Fibroblast of gingiva (primary cell): Measurements from ENCODE around the gene ALKBH3.
A peak's percentile ranks its signal among the peaks of the same experiment; 100 is the strongest.

Experiments
- DNase-seq: peaks from one replicate; pipeline ENCODE4 v3.0.0-alpha.2; 2011; ENCODE audit warnings: low read depth

The ALKBH3 gene

DNA sequence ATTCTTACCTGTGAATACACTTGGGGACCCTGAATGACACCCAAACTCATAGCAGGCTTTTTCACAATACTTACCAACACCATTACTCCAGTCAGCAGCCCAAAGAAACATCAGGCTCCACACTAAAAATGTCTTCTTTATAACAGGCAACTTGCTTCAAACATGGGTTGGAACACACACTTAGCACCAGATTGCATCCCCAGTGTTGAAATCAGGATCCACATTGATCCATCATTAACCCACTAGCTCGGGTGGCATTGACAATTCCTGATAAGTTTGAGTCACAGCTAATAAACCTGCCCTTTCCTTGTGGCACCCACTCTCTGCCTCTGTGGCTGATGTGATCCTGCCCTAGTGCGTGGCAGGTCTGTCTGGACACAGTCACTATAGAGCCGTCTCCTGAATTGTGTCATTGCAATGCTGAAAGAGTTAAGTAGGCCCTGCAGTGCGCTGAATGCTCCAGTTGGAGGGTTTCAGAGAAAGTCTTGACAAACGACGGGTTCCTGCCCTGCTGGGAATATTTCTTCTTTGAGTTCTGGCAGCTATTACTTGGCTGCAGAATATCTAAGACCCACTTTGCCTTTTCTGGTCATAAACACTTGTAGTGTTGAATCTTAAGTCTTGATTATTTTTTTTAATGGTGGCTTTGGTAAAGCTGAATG lies 42.2 kb downstream of the ALKBH3 start:
- no peak for DNase-seq

GRCh38 chr11:43923406-43924111 lies 42.9 kb downstream of the ALKBH3 start:
- DNase-seq: peak; percentile 39

DNA sequence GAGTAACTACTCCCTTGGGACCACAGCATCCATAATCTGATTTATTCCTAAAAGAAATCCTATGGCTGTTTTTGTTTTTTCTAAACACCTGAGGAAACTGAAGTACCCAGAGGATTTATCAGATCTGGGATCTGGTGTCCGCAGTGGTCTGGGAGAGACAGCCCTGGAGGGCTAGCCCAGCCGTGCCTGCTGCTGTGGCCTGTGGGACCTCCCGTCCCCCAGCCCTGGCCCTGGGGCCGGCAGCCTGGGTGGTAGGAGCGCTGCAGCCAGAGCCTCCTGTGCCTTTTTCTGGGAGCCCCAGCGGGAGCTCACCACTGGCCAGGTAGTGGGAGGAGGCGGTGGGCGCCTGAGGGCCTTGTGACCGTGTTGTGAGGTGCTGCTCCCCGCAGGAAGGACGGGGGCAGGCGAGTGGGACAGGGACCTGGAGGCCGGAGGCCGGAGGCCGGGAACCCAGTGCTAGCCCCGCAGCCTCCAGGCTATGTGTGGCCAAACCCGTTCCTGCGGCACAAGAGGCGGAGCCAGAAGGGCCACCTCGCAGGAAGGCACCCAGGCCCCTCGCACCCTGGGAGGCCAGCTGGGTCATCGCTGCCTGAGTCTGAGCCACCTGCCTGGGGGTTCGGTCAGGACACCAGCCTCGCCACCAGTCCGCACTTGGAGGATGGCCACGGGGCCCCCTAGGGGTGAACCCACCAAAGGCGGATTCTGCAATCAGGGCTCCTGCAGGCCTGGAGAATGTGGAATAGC lies 43.7 kb downstream of the ALKBH3 start:
- DNase-seq: no peak

DNA sequence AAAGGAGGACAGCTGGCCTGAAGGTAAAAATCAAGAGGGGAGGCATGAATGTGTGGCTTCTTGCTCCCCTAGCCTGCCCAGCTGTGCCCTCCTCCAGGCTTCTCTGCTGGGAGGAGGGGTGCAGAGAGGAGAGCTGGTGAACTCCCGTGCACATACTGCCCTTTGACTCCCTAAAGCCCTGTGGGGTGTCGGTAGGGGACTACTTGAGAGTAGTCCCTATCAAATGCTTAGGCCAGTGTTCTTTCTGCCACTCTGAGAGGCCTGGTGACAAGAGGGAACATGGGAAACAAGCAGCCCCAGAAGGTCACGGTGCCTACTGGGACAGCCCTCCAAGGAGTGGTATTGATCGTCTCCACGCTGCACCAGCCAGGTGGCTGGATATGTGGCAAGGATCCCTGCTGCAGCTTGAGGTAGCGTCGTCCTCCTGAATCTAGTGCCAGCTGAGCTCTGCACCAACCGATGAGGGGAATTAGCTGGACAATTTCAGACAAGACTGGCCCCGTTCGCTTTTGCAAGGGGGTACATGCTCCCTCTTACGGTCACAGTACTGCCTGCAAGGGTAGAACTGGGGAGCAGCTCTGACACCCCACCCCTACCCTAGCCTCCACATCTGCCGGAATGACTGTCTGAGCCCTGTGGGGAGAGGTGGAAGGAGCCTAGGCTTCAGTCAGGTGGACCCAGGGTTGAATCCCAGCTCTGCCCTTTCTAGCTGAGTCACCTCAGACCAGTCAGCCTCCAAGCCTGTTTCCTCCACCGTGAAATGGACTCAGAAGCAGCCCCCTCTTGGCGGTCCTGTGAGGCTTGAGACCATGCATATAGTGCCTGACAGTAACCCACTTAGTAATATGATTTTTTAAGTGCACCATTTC lies 44.7 kb downstream of the ALKBH3 start:
- no peak for DNase-seq

DNA sequence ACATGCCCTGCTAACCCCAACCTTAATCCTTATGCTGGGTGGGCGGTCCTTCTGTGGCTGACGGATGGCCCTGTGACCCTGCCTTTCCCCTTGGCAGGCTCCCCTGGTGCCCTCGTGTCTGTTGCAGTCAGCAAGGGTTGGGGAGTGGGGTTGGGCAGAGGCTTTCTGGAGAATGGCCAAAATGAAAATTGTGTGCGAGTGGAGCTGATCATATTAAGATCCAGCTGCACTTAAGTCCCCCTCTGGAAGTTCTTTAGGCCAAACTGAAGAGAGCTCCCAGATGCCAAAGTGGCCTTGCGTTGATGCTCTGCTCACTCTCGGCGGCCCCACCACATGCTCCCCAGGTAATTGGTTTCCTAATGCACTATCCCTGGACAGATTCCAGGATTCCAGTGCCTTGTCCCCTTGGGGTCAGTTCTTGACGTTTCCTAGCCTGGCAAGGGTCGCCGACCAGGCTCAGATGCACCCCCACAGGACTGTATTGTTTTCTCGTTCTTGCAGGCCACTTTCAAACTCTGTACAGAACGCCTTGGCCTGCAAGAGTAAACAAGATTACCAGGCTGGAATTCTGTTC lies 45.4 kb downstream of the ALKBH3 start:
- DNase-seq: no peak

DNA sequence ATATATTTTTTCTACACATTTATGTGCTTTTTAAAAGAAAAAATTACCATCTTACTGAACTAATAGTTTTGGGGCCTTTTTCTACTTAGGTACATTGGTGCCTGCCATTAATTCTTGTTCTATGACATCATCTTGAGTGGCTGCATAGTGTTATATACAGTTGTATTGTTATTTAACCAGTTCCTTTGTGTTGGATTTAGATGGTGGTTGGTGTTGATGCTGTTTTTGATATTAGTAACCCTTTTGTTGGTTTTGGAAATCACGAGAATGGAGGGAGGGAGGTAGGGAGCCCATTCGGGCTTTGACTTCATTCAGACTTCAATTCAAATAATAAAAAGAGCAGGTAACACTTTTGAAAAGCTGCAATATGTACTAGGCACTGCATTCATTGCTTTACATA lies 46.4 kb downstream of the ALKBH3 start:
- DNase-seq: no peak

- DNase-seq: no peak
Observed at GRCh38 chr11:43927925-43928707, 47.5 kb downstream of the ALKBH3 start.

DNA sequence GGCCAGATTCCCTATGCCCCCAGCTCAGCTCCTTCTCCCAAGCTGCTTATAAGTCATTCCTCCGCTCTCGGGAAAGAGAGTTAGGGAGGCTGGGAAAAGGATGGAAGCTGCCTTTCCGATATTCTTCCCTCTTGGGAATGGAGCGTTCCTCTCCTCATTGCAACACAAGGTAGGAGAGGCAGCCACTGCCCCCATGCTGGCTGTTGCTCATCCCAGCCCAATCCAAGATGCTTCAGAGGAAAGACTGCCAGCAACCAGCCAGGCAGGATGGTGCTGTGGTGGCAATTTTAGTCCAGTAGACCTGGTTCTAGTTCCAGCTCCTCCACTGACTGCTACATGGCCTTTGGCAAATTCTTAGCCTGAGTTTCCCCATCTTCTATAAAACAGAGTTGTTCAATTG lies 48.1 kb downstream of the ALKBH3 start:
- DNase-seq: no peak

DNA sequence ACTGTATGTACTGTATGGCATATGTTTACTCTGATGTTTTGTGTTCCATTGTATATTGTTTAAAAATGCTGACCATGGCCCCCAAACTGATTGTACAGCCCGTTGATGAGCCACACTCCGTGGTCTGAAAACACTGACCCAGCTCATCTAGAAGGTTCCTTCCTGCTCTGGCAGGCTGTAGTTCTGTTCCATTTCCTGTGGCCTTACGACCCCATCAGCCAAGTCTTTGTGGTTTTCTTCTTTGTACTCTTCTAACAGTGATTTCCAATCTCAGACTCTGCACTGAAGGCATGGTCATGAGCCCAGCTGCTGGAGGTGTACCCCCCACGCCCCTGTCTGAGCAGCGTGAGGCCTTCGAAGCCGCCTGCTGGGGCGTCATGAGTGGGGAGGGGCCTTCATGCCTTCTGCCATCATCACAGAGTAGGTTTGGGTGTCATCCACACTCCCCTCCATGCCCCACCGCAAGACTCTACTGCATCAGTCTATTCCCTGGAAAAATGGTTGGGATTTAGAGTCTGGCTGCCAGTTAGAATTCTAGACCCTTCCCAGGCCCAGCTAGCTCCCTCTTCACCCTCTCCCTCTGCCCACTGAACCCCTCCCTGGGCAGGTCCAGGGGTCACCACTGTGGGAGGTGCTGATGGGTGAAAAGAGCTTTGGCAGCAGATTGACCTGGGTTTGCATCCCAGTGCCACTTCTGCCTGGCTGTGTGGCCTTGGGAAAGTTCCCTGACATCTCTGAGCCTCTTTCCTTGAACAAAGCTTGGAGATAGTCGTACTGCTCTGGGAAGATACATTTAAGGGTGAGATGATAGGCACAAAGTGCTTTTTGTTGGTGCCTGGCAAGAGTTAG lies 50.5 kb downstream of the ALKBH3 start:
- no peak for DNase-seq

GRCh38 chr11:43931717-43932039 lies 51.0 kb downstream of the ALKBH3 start:
- no peak for DNase-seq

GRCh38 chr11:43933226-43933607 lies 52.6 kb downstream of the ALKBH3 start:
- no peak for DNase-seq

- no peak for DNase-seq
Observed at GRCh38 chr11:43933608-43934551, 53.2 kb downstream of the ALKBH3 start.

DNA sequence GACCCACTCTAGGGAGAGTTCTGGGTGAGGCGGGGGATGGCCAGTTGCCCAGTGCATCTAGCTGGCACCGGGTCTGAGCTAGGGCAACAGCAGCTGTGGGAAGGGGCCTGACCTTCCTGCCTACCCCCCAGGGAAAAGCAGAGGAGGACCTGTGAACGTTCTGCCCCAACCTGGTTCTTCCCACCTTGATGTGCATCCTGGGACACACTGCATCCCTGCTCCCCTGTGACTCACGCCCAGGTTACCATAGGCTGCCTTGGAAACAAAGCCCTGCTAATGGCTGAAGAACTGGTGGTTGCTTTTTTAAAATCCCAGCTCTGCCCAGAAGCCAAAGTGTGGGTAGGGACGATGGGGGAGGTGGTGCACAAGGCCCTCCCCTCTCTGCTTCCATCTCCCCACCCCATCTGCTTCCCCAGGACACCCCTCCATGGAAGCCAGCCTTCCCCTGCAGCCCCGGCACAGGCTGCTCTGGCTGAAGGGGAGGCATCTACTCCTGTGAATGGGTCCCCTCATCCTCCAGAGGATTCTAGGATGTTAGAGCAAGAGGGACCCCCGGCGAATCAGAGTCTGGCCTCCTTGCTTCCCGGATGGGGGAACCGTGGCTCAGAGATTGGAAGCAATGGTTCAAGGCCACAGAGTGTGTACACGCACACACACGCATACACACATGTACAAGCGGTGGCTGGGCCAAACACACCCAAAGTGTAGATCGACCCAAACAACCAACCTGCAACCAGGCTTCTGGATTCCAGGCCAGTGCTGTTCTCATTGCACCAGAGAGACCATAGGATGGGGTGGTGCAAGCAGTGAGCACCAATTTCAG lies 54.2 kb downstream of the ALKBH3 start:
- DNase-seq: no peak

GRCh38 chr11:43935424-43935979 lies 54.9 kb downstream of the ALKBH3 start:
- no peak for DNase-seq

- no peak for DNase-seq
Observed at GRCh38 chr11:43936076-43936475, 55.4 kb downstream of the ALKBH3 start.

DNA sequence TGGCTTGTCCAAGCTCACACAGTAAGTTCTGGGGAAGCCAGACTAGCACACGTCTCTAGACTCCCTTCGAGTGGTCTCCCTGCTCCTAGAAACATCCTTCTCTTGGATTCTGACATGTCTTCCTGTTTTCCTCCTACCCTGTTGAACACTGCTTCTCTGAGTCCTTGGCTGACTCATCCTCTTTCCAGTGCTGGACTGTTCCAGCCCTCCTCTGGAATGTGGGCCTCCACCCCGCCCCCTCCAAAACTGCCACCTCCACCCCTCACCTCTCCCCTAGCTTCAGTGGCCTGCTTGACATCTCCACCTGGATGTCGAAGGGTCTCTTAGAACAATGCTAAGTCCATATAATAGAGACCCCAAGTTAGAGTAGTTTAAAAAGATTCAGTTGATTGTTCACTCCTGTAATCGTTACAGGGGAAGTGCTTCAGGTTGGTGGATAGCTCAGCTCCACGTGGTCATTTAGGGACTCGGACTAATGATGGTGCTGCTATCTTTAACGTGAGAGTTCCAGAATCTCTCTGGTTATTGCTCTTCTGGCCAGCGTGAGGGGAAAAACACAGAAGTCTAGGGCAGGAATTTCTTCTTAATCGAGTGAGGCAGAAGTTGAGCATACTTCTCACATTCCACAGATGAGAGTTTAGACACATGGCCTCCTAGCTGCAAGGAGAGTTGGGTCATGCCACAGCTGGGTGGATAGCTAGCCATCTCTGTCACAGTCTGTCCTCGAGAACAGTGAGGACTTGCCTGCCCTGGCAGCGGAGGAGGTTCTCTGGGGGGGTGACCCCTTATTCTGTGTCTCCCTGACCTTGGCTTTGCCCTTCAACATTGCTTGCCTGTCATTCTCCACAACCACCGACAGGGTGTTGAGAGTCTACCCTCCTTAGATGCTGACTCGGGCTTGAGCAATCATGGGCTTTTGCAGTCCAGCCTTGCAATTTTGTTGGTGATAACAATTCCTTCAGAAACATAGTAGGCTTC lies 57.1 kb downstream of the ALKBH3 start:
- DNase-seq: no peak
